A673 (cell line): ENCODE measurements around the gene RPL29. TPM values are rescaled to one million over a fixed set of nuclear protein-coding genes. Genes with fewer than 3 reads are reported as not detected.

Experiments used
- BruUV-seq: library from RNA; stranded (reverse); fragments of 400-500 nt; replicated peaks from 2 replicates; lab custom pipeline; 2021; lab: Mats Ljungman, UMichigan
- CTCF ChIA-PET: fragments of 300-600 bp; sonication (Branson Sonifier 250); formaldehyde crosslinking; loops from one replicate; lab custom pipeline; 2022; ENCODE audit warnings: antibody characterized with exemption; lab: Charles Lee
- POLR2A ChIA-PET: fragments of 300-600 bp; sonication (Branson Sonifier 250); formaldehyde crosslinking; loops from one replicate; lab custom pipeline; 2022; ENCODE audit warnings: antibody characterized with exemption; ENCODE audit not compliant: low non-redundant PET; lab: Charles Lee
- DNase-seq: peaks from one replicate; pipeline ENCODE4 v3.0.0-alpha.2; 2015; ENCODE audit warnings: low spot score
- H3K27ac ChIP-seq: fragments of 200-600 bp; sonication (generic); 2 replicates; pipeline ENCODE4 v1.5.1; 2016; ENCODE audit warnings: mixed run types, low read depth, mild to moderate bottlenecking, mixed read lengths, antibody characterized with exemption, low read length; ENCODE audit not compliant: poor library complexity, severe bottlenecking
- H3K27me3 ChIP-seq: fragments of 200-600 bp; sonication (generic); replicated peaks from 2 replicates; pipeline ENCODE4 v1.6.1; 2017; ENCODE audit warnings: mixed run types, low read depth, mild to moderate bottlenecking, mixed read lengths, antibody characterized with exemption, low read length; ENCODE audit not compliant: insufficient read depth, poor library complexity
- H3K36me3 ChIP-seq: fragments of 200-600 bp; sonication (generic); 2 replicates; pipeline ENCODE4 v1.6.1; 2016; ENCODE audit warnings: mixed run types, mild to moderate bottlenecking, mixed read lengths, antibody characterized with exemption, low read length; ENCODE audit not compliant: insufficient read depth, poor library complexity, severe bottlenecking
- H3K4me1 ChIP-seq: fragments of 200-600 bp; sonication (generic); 2 replicates; pipeline ENCODE4 v1.6.1; 2017; ENCODE audit warnings: mixed run types, mild to moderate bottlenecking, mixed read lengths, antibody characterized with exemption, low read length; ENCODE audit not compliant: insufficient read depth, poor library complexity, severe bottlenecking
- H3K4me3 ChIP-seq: fragments of 200-600 bp; sonication (generic); 2 replicates; pipeline ENCODE4 v1.5.1; 2016; ENCODE audit warnings: low read depth, mixed run types, mild to moderate bottlenecking, mixed read lengths, low read length; ENCODE audit not compliant: poor library complexity, severe bottlenecking
- H3K9me3 ChIP-seq: fragments of 200-600 bp; sonication (generic); 2 replicates; pipeline ENCODE4 v1.6.1; 2016; ENCODE audit warnings: mixed run types, low read depth, mild to moderate bottlenecking, mixed read lengths, antibody characterized with exemption, low read length; ENCODE audit not compliant: poor library complexity, severe bottlenecking
- EZH2 ChIP-seq: fragments of 200-600 bp; sonication (generic); IDR thresholded peaks from 2 replicates; pipeline ENCODE4 v1.6.1; 2017; ENCODE audit warnings: borderline replicate concordance, low read depth, mild to moderate bottlenecking, mixed read lengths, antibody characterized with exemption, low read length; ENCODE audit not compliant: poor library complexity, severe bottlenecking
- intact Hi-C: fragments of 100-400 bp; cut with micrococcal nuclease; formaldehyde crosslinking; loops from one replicate; pipeline ENCODE4 v1.10.0; 2022; ENCODE audit not compliant: unreplicated experiment
- total RNA-seq: library from RNA; stranded (reverse); gene quantifications from 2 replicates; pipeline ENCODE4 v1.2.3, GENCODE V29; 2021
- TF ChIP-seq, protein P1 (sequence below): fragments of 300-800, 200-600 bp; sonication (generic); conservative IDR thresholded peaks from 2 replicates; pipeline ENCODE4 v1.5.1; 2017; ENCODE audit warnings: low read depth, mild to moderate bottlenecking, antibody characterized with exemption, low read length, moderate library complexity, mixed read lengths

RPL29 gene
- total RNA-seq, 1 experiment from 2014 or later: 624 TPM

DNA sequence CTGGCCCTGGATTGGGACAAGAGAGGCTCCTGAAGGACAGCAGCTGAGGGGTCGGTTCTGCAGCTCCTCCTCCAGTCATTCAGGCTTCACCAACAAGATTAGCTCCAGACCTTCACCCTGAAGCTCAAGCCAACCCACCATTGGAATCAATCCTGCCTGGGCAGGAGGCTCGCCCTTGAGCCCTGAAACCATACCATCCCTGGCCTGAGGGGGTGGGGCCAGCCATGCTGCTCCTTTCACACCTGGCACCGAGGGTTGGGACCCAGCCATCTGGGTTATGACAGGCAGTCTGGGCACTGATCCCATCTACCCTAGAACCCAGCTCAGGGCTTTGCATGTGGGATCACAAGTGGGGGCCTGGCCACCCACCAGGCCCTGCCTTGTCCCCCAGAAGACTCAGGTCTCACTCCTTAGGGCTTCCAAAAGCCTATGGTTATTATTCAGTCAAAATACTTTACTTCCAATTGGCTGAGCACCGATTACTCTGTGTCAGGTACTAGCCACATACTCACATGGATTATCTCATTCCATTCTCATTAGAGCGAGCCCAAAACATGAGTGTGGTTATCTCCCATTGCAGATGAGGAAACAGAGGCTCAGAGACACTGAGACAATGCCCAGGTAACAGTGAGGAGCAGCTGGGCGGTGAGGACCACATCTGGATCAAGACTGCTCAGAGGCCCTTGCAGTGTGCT is 24.9 kb downstream of the RPL29 start:
- Histone ChIP-seq H3K4me1 (peaks cover 8% of the 10 kb centered on the region), H3K27me3 (no peaks in the 10 kb centered on the region), H3K9me3 (no peaks in the 10 kb centered on the region), H3K4me3 (no peak overlapping the region), H3K27ac (no peak overlapping the region), H3K36me3 (no peaks in the 10 kb centered on the region)
- DNase-seq: no peak
- intact Hi-C loops: no loop called here
- no TSS peak for BruUV-seq
- no peak for TF ChIP-seq EZH2
- TF ChIP-seq, protein P1, sequence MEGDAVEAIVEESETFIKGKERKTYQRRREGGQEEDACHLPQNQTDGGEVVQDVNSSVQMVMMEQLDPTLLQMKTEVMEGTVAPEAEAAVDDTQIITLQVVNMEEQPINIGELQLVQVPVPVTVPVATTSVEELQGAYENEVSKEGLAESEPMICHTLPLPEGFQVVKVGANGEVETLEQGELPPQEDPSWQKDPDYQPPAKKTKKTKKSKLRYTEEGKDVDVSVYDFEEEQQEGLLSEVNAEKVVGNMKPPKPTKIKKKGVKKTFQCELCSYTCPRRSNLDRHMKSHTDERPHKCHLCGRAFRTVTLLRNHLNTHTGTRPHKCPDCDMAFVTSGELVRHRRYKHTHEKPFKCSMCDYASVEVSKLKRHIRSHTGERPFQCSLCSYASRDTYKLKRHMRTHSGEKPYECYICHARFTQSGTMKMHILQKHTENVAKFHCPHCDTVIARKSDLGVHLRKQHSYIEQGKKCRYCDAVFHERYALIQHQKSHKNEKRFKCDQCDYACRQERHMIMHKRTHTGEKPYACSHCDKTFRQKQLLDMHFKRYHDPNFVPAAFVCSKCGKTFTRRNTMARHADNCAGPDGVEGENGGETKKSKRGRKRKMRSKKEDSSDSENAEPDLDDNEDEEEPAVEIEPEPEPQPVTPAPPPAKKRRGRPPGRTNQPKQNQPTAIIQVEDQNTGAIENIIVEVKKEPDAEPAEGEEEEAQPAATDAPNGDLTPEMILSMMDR: no peak
- ChIA-PET POLR2A (no interaction called here), CTCF (no interaction called here)

GRCh38 chr3:51969841-51970240 is 25.9 kb downstream of the RPL29 start:
- Histone ChIP-seq H3K36me3 (no peaks in the 10 kb centered on the region), H3K9me3 (no peaks in the 10 kb centered on the region), H3K4me3 (no peak overlapping the region), H3K27ac (no peak overlapping the region), H3K27me3 (no peaks in the 10 kb centered on the region), H3K4me1 (peaks cover 8% of the 10 kb centered on the region)
- intact Hi-C loops: no loop called here
- no TSS peak for BruUV-seq
- ChIA-PET CTCF (no interaction called here), POLR2A (no interaction called here)
- DNase-seq: no peak
- TF ChIP-seq, protein P1: no peak
- TF ChIP-seq EZH2: no peak

GRCh38 chr3:51968883-51969678 is 26.6 kb downstream of the RPL29 start:
- ChIA-PET CTCF (no interaction called here), POLR2A (no interaction called here)
- no peaks in the 10 kb centered on the region for H3K9me3 ChIP-seq
- BruUV-seq: no TSS peak
- no peaks in the 10 kb centered on the region for H3K27me3 ChIP-seq
- DNase-seq: no peak
- TF ChIP-seq, protein P1: no peak
- no peak for TF ChIP-seq EZH2
- H3K27ac ChIP-seq: no peak overlapping the region
- no peaks in the 10 kb centered on the region for H3K36me3 ChIP-seq
- peaks cover under 1% of the 10 kb centered on the region for H3K4me1 ChIP-seq
- no peak overlapping the region for H3K4me3 ChIP-seq
- intact Hi-C loops: no loop called here
